ENCODE measurements around the gene ADAR.
A peak's percentile ranks its signal among the peaks of the same experiment; 100 is the strongest.

Gene ADAR

GRCh38 chr1:154578058-154578418, 29.9 kb downstream of the ADAR start:
- Histone ChIP-seq H3K27me3 (ENCODE audit: control insufficient read depth, insufficient read depth, low read length) (peaks cover 5% of the 10 kb centered on the region), H3K9ac (ENCODE audit: low read depth, low read length) (no peak overlapping the region), H3K9me3 (replicated peaks; ENCODE audit: low read length) (no peaks in the 10 kb centered on the region), H3K4me1 (ENCODE audit: control insufficient read depth, insufficient read depth, low read length) (no peaks in the 10 kb centered on the region), H3K36me3 (ENCODE audit: insufficient read depth, low read length) (peaks cover 43% of the 10 kb centered on the region), H3K4me2 (ENCODE audit: low read length) (no peak overlapping the region), H3K4me3 (ENCODE audit: low read length) (no peak overlapping the region)

GRCh38 chr1:154577346-154578057, 30.5 kb downstream of the ADAR start:
- Histone ChIP-seq H3K4me1 (ENCODE audit: control insufficient read depth, insufficient read depth, low read length) (no peaks in the 10 kb centered on the region), H3K9ac (ENCODE audit: low read depth, low read length) (no peak overlapping the region), H3K36me3 (ENCODE audit: insufficient read depth, low read length) (peaks cover 38% of the 10 kb centered on the region)

GRCh38 chr1:154575951-154576566, 31.9 kb downstream of the ADAR start:
- Histone ChIP-seq H3K4me2 (ENCODE audit: low read length) (no peak overlapping the region), H3K4me3 (ENCODE audit: low read length) (no peak overlapping the region), H3K36me3 (ENCODE audit: insufficient read depth, low read length) (peaks cover 26% of the 10 kb centered on the region), H3K4me1 (ENCODE audit: control insufficient read depth, insufficient read depth, low read length) (no peaks in the 10 kb centered on the region), H3K9ac (ENCODE audit: low read depth, low read length) (no peak overlapping the region), H3K9me3 (replicated peaks; ENCODE audit: low read length) (no peaks in the 10 kb centered on the region), H3K27me3 (ENCODE audit: control insufficient read depth, insufficient read depth, low read length) (peaks cover 13% of the 10 kb centered on the region)

More at GRCh38 chr1:154577346-154578057, 30.5 kb downstream of the ADAR start:
- peaks cover 7% of the 10 kb centered on the region for H3K27me3 ChIP-seq (ENCODE audit: control insufficient read depth, insufficient read depth, low read length)
- no peak overlapping the region for H3K4me2 ChIP-seq (ENCODE audit: low read length)
- no peaks in the 10 kb centered on the region for H3K9me3 ChIP-seq (replicated peaks; ENCODE audit: low read length)
- no peak overlapping the region for H3K4me3 ChIP-seq (ENCODE audit: low read length)

GRCh38 chr1:154575147-154575927, 32.6 kb downstream of the ADAR start:
- peaks cover 14% of the 10 kb centered on the region for H3K27me3 ChIP-seq (ENCODE audit: control insufficient read depth, insufficient read depth, low read length)
- H3K4me2 ChIP-seq (ENCODE audit: low read length) = no peak overlapping the region
- no peaks in the 10 kb centered on the region for H3K4me1 ChIP-seq (ENCODE audit: control insufficient read depth, insufficient read depth, low read length)
- no peaks in the 10 kb centered on the region for H3K9me3 ChIP-seq (replicated peaks; ENCODE audit: low read length)
- H3K9ac ChIP-seq (ENCODE audit: low read depth, low read length) = no peak overlapping the region
- peaks cover 19% of the 10 kb centered on the region for H3K36me3 ChIP-seq (ENCODE audit: insufficient read depth, low read length)
- H3K4me3 ChIP-seq (ENCODE audit: low read length) = no peak overlapping the region

- Histone ChIP-seq H3K4me2 (ENCODE audit: low read length) (no peak overlapping the region), H3K27me3 (ENCODE audit: control insufficient read depth, insufficient read depth, low read length) (peaks cover 16% of the 10 kb centered on the region), H3K36me3 (ENCODE audit: insufficient read depth, low read length) (peaks cover 16% of the 10 kb centered on the region), H3K9ac (ENCODE audit: low read depth, low read length) (no peak overlapping the region), H3K4me1 (ENCODE audit: control insufficient read depth, insufficient read depth, low read length) (no peaks in the 10 kb centered on the region), H3K4me3 (ENCODE audit: low read length) (no peak overlapping the region), H3K9me3 (replicated peaks; ENCODE audit: low read length) (no peaks in the 10 kb centered on the region)
These were observed 33.3 kb downstream of the ADAR start for GRCh38 chr1:154574716-154575115.

GRCh38 chr1:154573168-154573510, 34.8 kb downstream of the ADAR start:
- Histone ChIP-seq H3K4me2 (ENCODE audit: low read length) (no peak overlapping the region), H3K36me3 (ENCODE audit: insufficient read depth, low read length) (peaks cover 1% of the 10 kb centered on the region), H3K9me3 (replicated peaks; ENCODE audit: low read length) (no peaks in the 10 kb centered on the region), H3K4me1 (ENCODE audit: control insufficient read depth, insufficient read depth, low read length) (peaks cover under 1% of the 10 kb centered on the region), H3K9ac (ENCODE audit: low read depth, low read length) (no peak overlapping the region), H3K4me3 (ENCODE audit: low read length) (no peak overlapping the region), H3K27me3 (ENCODE audit: control insufficient read depth, insufficient read depth, low read length) (peaks cover 28% of the 10 kb centered on the region)

- Histone ChIP-seq H3K9ac (ENCODE audit: low read depth, low read length) (no peak overlapping the region), H3K4me2 (ENCODE audit: low read length) (no peak overlapping the region), H3K4me3 (ENCODE audit: low read length) (no peak overlapping the region), H3K4me1 (ENCODE audit: control insufficient read depth, insufficient read depth, low read length) (peaks cover 6% of the 10 kb centered on the region), H3K9me3 (replicated peaks; ENCODE audit: low read length) (no peaks in the 10 kb centered on the region), H3K27me3 (ENCODE audit: control insufficient read depth, insufficient read depth, low read length) (peaks cover 31% of the 10 kb centered on the region), H3K36me3 (ENCODE audit: insufficient read depth, low read length) (no peaks in the 10 kb centered on the region)
These were observed 35.4 kb downstream of the ADAR start for GRCh38 chr1:154572468-154573167.

- H3K4me2 ChIP-seq (ENCODE audit: low read length) = no peak overlapping the region
- H3K36me3 ChIP-seq (ENCODE audit: insufficient read depth, low read length) = no peaks in the 10 kb centered on the region
- H3K4me1 ChIP-seq (ENCODE audit: control insufficient read depth, insufficient read depth, low read length) = peaks cover 9% of the 10 kb centered on the region
- H3K9me3 ChIP-seq (replicated peaks; ENCODE audit: low read length) = no peaks in the 10 kb centered on the region
- no peak overlapping the region for H3K9ac ChIP-seq (ENCODE audit: low read depth, low read length)
- peaks cover 38% of the 10 kb centered on the region for H3K27me3 ChIP-seq (ENCODE audit: control insufficient read depth, insufficient read depth, low read length)
- no peak overlapping the region for H3K4me3 ChIP-seq (ENCODE audit: low read length)
These were observed 36.1 kb downstream of the ADAR start for GRCh38 chr1:154571964-154572288.

- peaks cover 9% of the 10 kb centered on the region for H3K4me1 ChIP-seq (ENCODE audit: control insufficient read depth, insufficient read depth, low read length)
- no peaks in the 10 kb centered on the region for H3K9me3 ChIP-seq (replicated peaks; ENCODE audit: low read length)
- no peak overlapping the region for H3K4me3 ChIP-seq (ENCODE audit: low read length)
- no peak overlapping the region for H3K4me2 ChIP-seq (ENCODE audit: low read length)
- H3K27me3 ChIP-seq (ENCODE audit: control insufficient read depth, insufficient read depth, low read length) = peaks cover 43% of the 10 kb centered on the region
- no peaks in the 10 kb centered on the region for H3K36me3 ChIP-seq (ENCODE audit: insufficient read depth, low read length)
- no peak overlapping the region for H3K9ac ChIP-seq (ENCODE audit: low read depth, low read length)
These were observed 36.6 kb downstream of the ADAR start for GRCh38 chr1:154571244-154571963.

- H3K9ac ChIP-seq (ENCODE audit: low read depth, low read length) = no peak overlapping the region
- peaks cover 9% of the 10 kb centered on the region for H3K4me1 ChIP-seq (ENCODE audit: control insufficient read depth, insufficient read depth, low read length)
- peak overlapping the region; percentile 58 for H3K4me3 ChIP-seq (ENCODE audit: low read length)
- H3K4me2 ChIP-seq (ENCODE audit: low read length) = peak overlapping the region; percentile 84
- H3K27me3 ChIP-seq (ENCODE audit: control insufficient read depth, insufficient read depth, low read length) = peaks cover 52% of the 10 kb centered on the region
- H3K36me3 ChIP-seq (ENCODE audit: insufficient read depth, low read length) = no peaks in the 10 kb centered on the region
- no peaks in the 10 kb centered on the region for H3K9me3 ChIP-seq (replicated peaks; ENCODE audit: low read length)
These were observed 39.7 kb downstream of the ADAR start for GRCh38 chr1:154568157-154568815.

All from skeletal muscle satellite cell (primary cell).